ENCODE measurements around the gene NUDT3. TPM values are rescaled to one million over a fixed set of nuclear protein-coding genes. Genes with fewer than 3 reads are reported as not detected.

NUDT3 gene
- total and polyA plus RNA-seq, 9 of the 15 experiments (the other 6 are each of a cell fraction or from before 2014, with no cell fraction given) = 5.4 to 81.2 (median 56.4) TPM

DNA sequence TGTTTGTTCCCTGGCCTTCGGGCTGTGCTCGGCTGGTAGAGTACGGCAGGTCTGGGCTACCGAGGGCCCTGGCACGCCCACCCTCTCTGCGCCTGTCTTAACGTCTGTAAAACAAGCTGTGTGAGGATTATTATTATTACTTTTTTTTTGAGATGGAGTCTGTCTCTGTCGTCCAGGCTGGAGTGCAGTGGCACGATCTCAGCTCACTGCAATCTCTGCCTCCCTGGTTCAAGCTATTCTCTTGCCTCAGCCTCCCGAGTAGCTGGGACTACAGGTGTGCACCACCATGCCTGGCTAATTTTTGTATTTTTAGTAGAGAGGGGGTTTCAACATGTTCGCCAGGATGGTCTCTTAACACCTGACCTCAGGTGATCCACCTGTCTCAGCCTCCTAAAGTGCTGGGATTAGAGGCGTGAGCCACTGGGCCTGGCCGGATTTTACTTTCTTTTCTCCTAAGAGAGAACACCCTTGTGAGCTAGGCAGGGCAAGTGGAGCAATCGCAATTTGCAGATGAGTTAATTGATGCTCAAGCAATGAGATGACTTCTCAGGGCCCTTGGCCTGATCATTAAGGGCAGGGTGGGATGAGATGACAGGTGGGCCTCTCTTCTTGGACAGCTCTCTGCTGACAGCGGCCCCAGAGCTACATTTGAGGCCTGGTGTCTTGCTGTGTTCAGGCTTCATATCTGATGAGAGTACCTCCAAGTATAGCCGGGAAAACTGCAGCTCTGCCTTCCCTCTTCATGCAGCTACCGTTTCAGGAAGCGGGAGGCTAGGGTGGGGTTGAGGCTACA is 142.8 kb downstream of the NUDT3 start (continued):
- TF ChIP-seq, protein P1, sequence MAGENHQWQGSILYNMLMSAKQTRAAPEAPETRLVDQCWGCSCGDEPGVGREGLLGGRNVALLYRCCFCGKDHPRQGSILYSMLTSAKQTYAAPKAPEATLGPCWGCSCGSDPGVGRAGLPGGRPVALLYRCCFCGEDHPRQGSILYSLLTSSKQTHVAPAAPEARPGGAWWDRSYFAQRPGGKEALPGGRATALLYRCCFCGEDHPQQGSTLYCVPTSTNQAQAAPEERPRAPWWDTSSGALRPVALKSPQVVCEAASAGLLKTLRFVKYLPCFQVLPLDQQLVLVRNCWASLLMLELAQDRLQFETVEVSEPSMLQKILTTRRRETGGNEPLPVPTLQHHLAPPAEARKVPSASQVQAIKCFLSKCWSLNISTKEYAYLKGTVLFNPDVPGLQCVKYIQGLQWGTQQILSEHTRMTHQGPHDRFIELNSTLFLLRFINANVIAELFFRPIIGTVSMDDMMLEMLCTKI (IDR thresholded peaks at IDR 0.05; ENCODE audit: partially characterized antibody) = no peak
- TF ChIP-seq ATF7 (IDR thresholded peaks at IDR 0.05) (no peak), MCM7 (IDR thresholded peaks at IDR 0.05) (no peak), ZNF589 (CRISPR knock-in tag; IDR thresholded peaks at IDR 0.05; ENCODE audit: low read depth) (peak; percentile 5; the same call in 1 of the 2 replicates), ZFP36 (IDR thresholded peaks at IDR 0.05; ENCODE audit: low read depth, low read length, partially characterized antibody) (no peak), EHMT2 (IDR thresholded peaks at IDR 0.05) (no peak), EZH2 (IDR thresholded peaks at IDR 0.05; ENCODE audit: borderline replicate concordance, low read depth, low read length) (no peak), MAFG (tag; conservative IDR thresholded peaks at IDR 0.05) (no peak), ARID1B (IDR thresholded peaks at IDR 0.05) (no peak), PTBP1 (IDR thresholded peaks at IDR 0.05; ENCODE audit: low read depth, low read length) (no peak), ZNF280B (CRISPR knock-in tag; IDR thresholded peaks at IDR 0.05) (no peak), IRF1 (CRISPR knock-in tag; IDR thresholded peaks at IDR 0.05; ENCODE audit: borderline replicate concordance) (no peak), PHB (CRISPR knock-in tag; IDR thresholded peaks at IDR 0.05) (peak; percentile 66; the same call in 1 of the 2 replicates), KLF16 (IDR thresholded peaks at IDR 0.05) (no peak), THRAP3 (IDR thresholded peaks at IDR 0.05; ENCODE audit: borderline replicate concordance) (no peak), NFRKB (IDR thresholded peaks at IDR 0.05; ENCODE audit: low read depth) (peak; percentile 65), SRF (CRISPR knock-in tag; IDR thresholded peaks at IDR 0.05) (peak in 1 of 2 experiments; percentile 77; a peak in 1 of 4 replicates), POLR2H (tag; IDR thresholded peaks at IDR 0.05; ENCODE audit: low read depth) (no peak), ZNF140 (CRISPR knock-in tag; IDR thresholded peaks at IDR 0.05) (no peak), HNRNPK (IDR thresholded peaks at IDR 0.05; ENCODE audit: low read depth, low read length, poor library complexity, severe bottlenecking) (no peak), ZNF717 (CRISPR knock-in tag; IDR thresholded peaks at IDR 0.05) (no peak), POLR2AphosphoS2 (IDR thresholded peaks at IDR 0.05; ENCODE audit: low read length) (no peak), HDGF (IDR thresholded peaks at IDR 0.05) (0 out of 2 replicates have a peak, but pooled peaks have one; percentile 58), NRF1 (conservative IDR thresholded peaks at IDR 0.05 in 1 of 2, IDR thresholded peaks at IDR 0.05 in 1 of 2) (peak; percentile 43 to 69), TRIM24 (IDR thresholded peaks at IDR 0.05) (peak; percentile 46 to 48; a peak in 2 of 4 replicates)
- TF ChIP-seq, protein P2, sequence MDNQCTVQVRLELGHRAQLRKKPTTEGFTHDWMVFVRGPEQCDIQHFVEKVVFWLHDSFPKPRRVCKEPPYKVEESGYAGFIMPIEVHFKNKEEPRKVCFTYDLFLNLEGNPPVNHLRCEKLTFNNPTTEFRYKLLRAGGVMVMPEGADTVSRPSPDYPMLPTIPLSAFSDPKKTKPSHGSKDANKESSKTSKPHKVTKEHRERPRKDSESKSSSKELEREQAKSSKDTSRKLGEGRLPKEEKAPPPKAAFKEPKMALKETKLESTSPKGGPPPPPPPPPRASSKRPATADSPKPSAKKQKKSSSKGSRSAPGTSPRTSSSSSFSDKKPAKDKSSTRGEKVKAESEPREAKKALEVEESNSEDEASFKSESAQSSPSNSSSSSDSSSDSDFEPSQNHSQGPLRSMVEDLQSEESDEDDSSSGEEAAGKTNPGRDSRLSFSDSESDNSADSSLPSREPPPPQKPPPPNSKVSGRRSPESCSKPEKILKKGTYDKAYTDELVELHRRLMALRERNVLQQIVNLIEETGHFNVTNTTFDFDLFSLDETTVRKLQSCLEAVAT (IDR thresholded peaks at IDR 0.05) = peak in 1 of 2 experiments; percentile 68; a peak in 1 of 4 replicates
